Fibroblast of lung (primary cell): ENCODE results near the gene SORL1.

Experiments
- CTCF ChIP-seq, 2 donors: IDR thresholded peaks in 1 of 2; conservative IDR thresholded peaks in 1 of 2; 1 replicate in 1 of 2; 2 replicates in 1 of 2; pipeline ENCODE4 v1.5.1; 2011 to 2012; ENCODE audit warnings: low read length in 2 of 2, control low read depth in 1 of 2, inconsistent platforms in 1 of 2, low read depth in 1 of 2, mild to moderate bottlenecking in 1 of 2
- EZH2 ChIP-seq: IDR thresholded peaks from 2 replicates; pipeline ENCODE4 v1.5.1; 2012; ENCODE audit warnings: low read length, control low read depth, mild to moderate bottlenecking; ENCODE audit errors: missing control alignments

GRCh38 chr11:121514432-121515334 lies 62.6 kb downstream of the SORL1 start:
- TF ChIP-seq CTCF (conservative IDR thresholded peaks at IDR 0.05 in 1 of 2, IDR thresholded peaks at IDR 0.05 in 1 of 2; ENCODE audit: low read depth in 1 of 2, low read length in 2 of 2) (no peak), EZH2 (no peak)
